Duodenal mucosa (tissue), 2 donors: Measurements from ENCODE around the gene GAN.

Source experiments
- H3K27ac ChIP-seq: one replicate; pipeline ENCODE4 v1.7.0; 2013; ENCODE audit warnings: low read depth, low read length
- H3K27me3 ChIP-seq, 2 donors: one replicate each; pipeline ENCODE4 v1.7.0; 2013; ENCODE audit warnings: low read length in 2 of 2, control low read depth in 1 of 2; ENCODE audit not compliant: insufficient read depth in 2 of 2, control insufficient read depth in 1 of 2
- H3K36me3 ChIP-seq, 2 donors: one replicate each; pipeline ENCODE4 v1.7.0; 2013; ENCODE audit warnings: low read length in 2 of 2, control low read depth in 1 of 2; ENCODE audit not compliant: insufficient read depth in 2 of 2, control insufficient read depth in 1 of 2
- H3K4me1 ChIP-seq, 2 donors: one replicate each; pipeline ENCODE4 v1.7.0; 2013; ENCODE audit warnings: low read length in 2 of 2, control low read depth in 1 of 2; ENCODE audit not compliant: insufficient read depth in 2 of 2, control insufficient read depth in 1 of 2
- H3K4me3 ChIP-seq, 2 donors: one replicate each; pipeline ENCODE4 v1.7.0; 2013; ENCODE audit warnings: low read length in 2 of 2, low read depth in 1 of 2
- H3K9ac ChIP-seq, 2 donors: one replicate each; pipeline ENCODE4 v1.7.0; 2013; ENCODE audit warnings: low read length in 2 of 2, low read depth in 1 of 2
- H3K9me3 ChIP-seq, 2 donors: one replicate each; pipeline ENCODE4 v1.7.0; 2013; ENCODE audit warnings: low read length in 2 of 2, control low read depth in 1 of 2; ENCODE audit not compliant: control insufficient read depth in 1 of 2

GAN gene

DNA sequence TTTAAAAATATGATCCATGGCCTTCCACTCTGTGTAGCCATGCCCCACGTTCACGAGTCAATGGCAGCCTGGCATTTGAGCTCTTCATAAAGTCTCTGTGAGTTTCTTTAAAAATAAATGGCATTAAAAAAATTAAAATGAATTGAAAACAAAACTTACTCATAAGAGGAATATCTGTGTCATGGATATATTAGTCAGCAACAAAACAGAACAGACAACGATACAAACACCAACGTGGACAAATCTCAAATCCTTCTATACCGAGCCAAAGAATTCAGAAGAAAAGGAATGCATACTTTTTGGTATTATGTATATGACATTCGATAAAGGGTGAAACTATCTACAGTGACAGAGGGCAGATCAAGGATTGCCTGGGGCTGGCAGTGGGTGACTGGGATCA, 121.6 kb downstream of the GAN start:
- Histone ChIP-seq H3K4me1 (no peaks in the 10 kb centered on the region), H3K9ac (no peak overlapping the region), H3K4me3 (no peak overlapping the region), H3K27ac (no peak overlapping the region), H3K36me3 (no peaks in the 10 kb centered on the region), H3K27me3 (peaks cover 0 to 12% of the 10 kb centered on the region in 2 donors), H3K9me3 (no peaks in the 10 kb centered on the region)

DNA sequence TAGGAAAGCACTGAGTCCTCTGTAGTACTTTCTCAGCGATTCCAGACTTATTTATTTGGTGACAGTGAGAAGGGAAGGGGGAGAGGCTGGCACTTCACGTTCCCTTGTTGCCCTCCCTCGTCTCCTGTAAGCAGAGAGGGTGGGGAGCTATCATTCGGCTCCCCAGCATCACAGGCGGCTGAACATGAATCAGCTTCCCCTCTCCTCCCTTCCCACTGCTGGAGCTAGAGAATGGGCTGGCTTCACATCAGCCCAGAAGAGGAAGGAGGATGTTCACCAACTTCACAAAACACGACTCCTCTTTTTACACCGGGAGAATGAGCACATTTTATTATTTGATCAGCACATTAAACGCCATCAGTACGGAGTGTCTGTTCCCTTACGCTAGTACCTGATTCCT, 123.1 kb downstream of the GAN start:
- H3K27ac ChIP-seq: no peak overlapping the region
- H3K9me3 ChIP-seq: no peaks in the 10 kb centered on the region
- no peak overlapping the region for H3K4me3 ChIP-seq

More for the DNA sequence above, 123.1 kb downstream of the GAN start:
- Histone ChIP-seq H3K4me1 (peaks cover 2 to 4% of the 10 kb centered on the region in 2 donors), H3K27me3 (peaks cover 0 to 12% of the 10 kb centered on the region in 2 donors), H3K36me3 (no peaks in the 10 kb centered on the region), H3K9ac (no peak overlapping the region)
